ENCODE measurements around the gene E2F1.

DNA sequence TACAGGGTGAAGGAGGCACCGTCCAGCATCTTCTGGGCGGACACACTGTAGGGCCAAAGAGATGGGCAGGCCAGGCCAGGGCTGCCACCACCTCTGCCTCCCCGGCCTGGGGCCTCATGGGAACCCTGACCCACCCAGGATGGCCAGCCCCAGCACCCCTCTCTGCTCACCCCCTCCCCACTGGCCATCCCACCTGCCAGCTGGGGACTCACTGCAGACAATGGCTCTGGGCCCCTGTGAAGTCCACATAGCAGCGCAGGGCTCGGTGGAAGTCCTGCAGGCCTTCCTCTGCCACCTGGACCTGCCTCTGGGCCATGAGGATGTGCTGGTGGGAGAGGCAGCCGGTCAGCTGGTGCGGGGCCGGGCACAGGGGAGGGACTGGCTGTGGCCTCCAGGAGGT lies 27.7 kb downstream of the E2F1 start:
- TF ChIP-seq, protein P1, sequence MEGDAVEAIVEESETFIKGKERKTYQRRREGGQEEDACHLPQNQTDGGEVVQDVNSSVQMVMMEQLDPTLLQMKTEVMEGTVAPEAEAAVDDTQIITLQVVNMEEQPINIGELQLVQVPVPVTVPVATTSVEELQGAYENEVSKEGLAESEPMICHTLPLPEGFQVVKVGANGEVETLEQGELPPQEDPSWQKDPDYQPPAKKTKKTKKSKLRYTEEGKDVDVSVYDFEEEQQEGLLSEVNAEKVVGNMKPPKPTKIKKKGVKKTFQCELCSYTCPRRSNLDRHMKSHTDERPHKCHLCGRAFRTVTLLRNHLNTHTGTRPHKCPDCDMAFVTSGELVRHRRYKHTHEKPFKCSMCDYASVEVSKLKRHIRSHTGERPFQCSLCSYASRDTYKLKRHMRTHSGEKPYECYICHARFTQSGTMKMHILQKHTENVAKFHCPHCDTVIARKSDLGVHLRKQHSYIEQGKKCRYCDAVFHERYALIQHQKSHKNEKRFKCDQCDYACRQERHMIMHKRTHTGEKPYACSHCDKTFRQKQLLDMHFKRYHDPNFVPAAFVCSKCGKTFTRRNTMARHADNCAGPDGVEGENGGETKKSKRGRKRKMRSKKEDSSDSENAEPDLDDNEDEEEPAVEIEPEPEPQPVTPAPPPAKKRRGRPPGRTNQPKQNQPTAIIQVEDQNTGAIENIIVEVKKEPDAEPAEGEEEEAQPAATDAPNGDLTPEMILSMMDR (IDR thresholded peaks at IDR 0.05), result no peak
- TF ChIP-seq POLR2A (IDR thresholded peaks at IDR 0.05), result no peak
